Liver (tissue), 9 donors: ENCODE data around the gene ACAD9. TPM values are rescaled to one million over a fixed set of nuclear protein-coding genes. Genes with fewer than 3 reads are reported as not detected.
"Not testable (repeated sequence)": the region's sequence is repeated elsewhere in the genome, so short reads cannot be mapped to it uniquely, and the experiment has no call there.

Experiments
- DNase-seq: peaks from one replicate; pipeline ENCODE4 v3.0.0-alpha.2; 2017; ENCODE audit warnings: low spot score
- H3K27ac ChIP-seq, 2 donors: one replicate each; pipeline ENCODE4 v1.7.0; 2013; ENCODE audit warnings: inconsistent platforms in 2 of 2, low read length in 2 of 2, control low read depth in 1 of 2, low read depth in 1 of 2, mild to moderate bottlenecking in 1 of 2
- H3K27me3 ChIP-seq, 4 donors: one replicate each; pipeline versions ENCODE4 v1.6.1 to v1.7.0; 2013; ENCODE audit warnings: low read length in 3 of 4, inconsistent platforms in 1 of 4, mild to moderate bottlenecking in 1 of 4, moderate library complexity in 1 of 4; ENCODE audit not compliant: control insufficient read depth in 4 of 4, insufficient read depth in 4 of 4
- H3K36me3 ChIP-seq, 4 donors: one replicate each; pipeline versions ENCODE4 v1.6.1 to v1.7.0; 2013; ENCODE audit warnings: low read length in 3 of 4, mild to moderate bottlenecking in 3 of 4, low read depth in 1 of 4, moderate library complexity in 1 of 4; ENCODE audit not compliant: control insufficient read depth in 4 of 4, insufficient read depth in 3 of 4
- H3K4me1 ChIP-seq, 4 donors: one replicate each; pipeline versions ENCODE4 v1.6.1 to v1.7.0; 2013; ENCODE audit warnings: low read length in 3 of 4, mild to moderate bottlenecking in 3 of 4, moderate library complexity in 1 of 4; ENCODE audit not compliant: control insufficient read depth in 4 of 4, insufficient read depth in 4 of 4
- H3K4me3 ChIP-seq, 3 donors: one replicate each; pipeline versions ENCODE4 v1.6.1 to v1.7.0; 2013; ENCODE audit warnings: low read length in 3 of 3, control low read depth in 1 of 3, low read depth in 1 of 3, mild to moderate bottlenecking in 1 of 3
- H3K9ac ChIP-seq, 2 donors: one replicate each; pipeline ENCODE4 v1.7.0; 2013; ENCODE audit warnings: low read length in 2 of 2, mild to moderate bottlenecking in 2 of 2, moderate library complexity in 2 of 2, control low read depth in 1 of 2, low read depth in 1 of 2
- H3K9me3 ChIP-seq, 4 donors: one replicate each; pipeline versions ENCODE4 v1.6.1 to v1.7.0; 2013; ENCODE audit warnings: low read length in 3 of 4; ENCODE audit not compliant: control insufficient read depth in 4 of 4
- ATF3 ChIP-seq: IDR thresholded peaks from 2 replicates; pipeline ENCODE4 v1.6.1; 2016; ENCODE audit warnings: antibody characterized with exemption
- CTCF ChIP-seq: fragments of 150-350 bp; IDR thresholded peaks from 2 replicates; pipeline ENCODE4 v1.5.1; 2017; ENCODE audit warnings: improper control_type of control experiment, low read depth, low read length; ENCODE audit not compliant: missing input control
- EGR1 ChIP-seq, 2 donors: IDR thresholded peaks; 2 replicates each; pipeline ENCODE4 v1.6.1; 2016 to 2018; ENCODE audit warnings: antibody characterized with exemption in 2 of 2, low read depth in 2 of 2
- FOXA1 ChIP-seq: IDR thresholded peaks from 2 replicates; pipeline ENCODE4 v1.6.1; 2016; ENCODE audit warnings: antibody characterized with exemption
- FOXA2 ChIP-seq: IDR thresholded peaks from 2 replicates; pipeline ENCODE4 v1.6.1; 2016; ENCODE audit warnings: antibody characterized with exemption
- GABPA ChIP-seq, 2 donors: IDR thresholded peaks in 1 of 2; conservative IDR thresholded peaks in 1 of 2; 2 replicates each; pipeline ENCODE4 v1.6.1; 2016; ENCODE audit warnings: antibody characterized with exemption in 2 of 2, mild to moderate bottlenecking in 1 of 2, moderate library complexity in 1 of 2
- HNF4A ChIP-seq, 2 donors: conservative IDR thresholded peaks; 2 replicates each; pipeline ENCODE4 v1.6.1; 2016; ENCODE audit warnings: antibody characterized with exemption in 2 of 2, mild to moderate bottlenecking in 2 of 2
- HNF4G ChIP-seq: IDR thresholded peaks from 2 replicates; pipeline ENCODE4 v1.6.1; 2016; ENCODE audit warnings: antibody characterized with exemption
- JUND ChIP-seq, 2 donors: IDR thresholded peaks; 2 replicates each; pipeline ENCODE4 v1.6.1; 2016; ENCODE audit warnings: antibody characterized with exemption in 2 of 2
- MAX ChIP-seq: IDR thresholded peaks from 2 replicates; pipeline ENCODE4 v1.6.1; 2016; ENCODE audit warnings: antibody characterized with exemption
- NR2F2 ChIP-seq: IDR thresholded peaks from 2 replicates; pipeline ENCODE4 v1.6.1; 2016; ENCODE audit warnings: antibody characterized with exemption
- RAD21 ChIP-seq, 2 donors: IDR thresholded peaks; 2 replicates each; pipeline ENCODE4 v1.6.1; 2016; ENCODE audit warnings: antibody characterized with exemption in 2 of 2, mild to moderate bottlenecking in 2 of 2
- REST ChIP-seq: IDR thresholded peaks from 2 replicates; pipeline ENCODE4 v1.6.1; 2016; ENCODE audit warnings: antibody characterized with exemption, mild to moderate bottlenecking
- RXRA ChIP-seq, 2 donors: IDR thresholded peaks; 2 replicates each; pipeline ENCODE4 v1.6.1; 2017 to 2018; ENCODE audit warnings: antibody characterized with exemption in 2 of 2, mild to moderate bottlenecking in 1 of 2
- SP1 ChIP-seq: IDR thresholded peaks from 2 replicates; pipeline ENCODE4 v1.6.1; 2018; ENCODE audit warnings: antibody characterized with exemption, mild to moderate bottlenecking
- TAF1 ChIP-seq: conservative IDR thresholded peaks from 2 replicates; pipeline ENCODE4 v1.6.1; 2016; ENCODE audit warnings: antibody characterized with exemption, mild to moderate bottlenecking
- YY1 ChIP-seq: IDR thresholded peaks from 2 replicates; pipeline ENCODE4 v1.6.1; 2016; ENCODE audit warnings: antibody characterized with exemption, mild to moderate bottlenecking
- ZBTB33 ChIP-seq: IDR thresholded peaks from 2 replicates; pipeline ENCODE4 v1.6.1; 2016; ENCODE audit warnings: antibody characterized with exemption
- WGBS: extraction: QIAGEN DNeasy Blood & Tissue Kit; methylation state at CpG from one replicate; pipeline ENCODE4 v1.1.7; 2013; 5-methylcytosine and 5-hydroxymethylcytosine counted together
- polyA plus RNA-seq, 2 donors: library from polyadenylated mRNA; stranded (reverse) in 1 of 2; unstranded in 1 of 2; fragments of 200-250 nt in 1 of 2; fragments of >200 nt in 1 of 2; fragmentation: Nextera tagmentation in 1 of 2; extraction: Ambion mirVana in 1 of 2; gene quantifications; one replicate each; pipeline versions ENCODE4 v1.2.1 to v1.2.3, GENCODE V29; 2013 to 2015
- total RNA-seq, 2 donors: library from RNA; depleted of rRNA; stranded (reverse); fragments of >200 nt; gene quantifications; one replicate each; pipeline ENCODE4 v1.2.3, GENCODE V29; 2014
- donor health status: healthy.
- donor health status: healthy.
- donor health status: healthy.
- donor health status: healthy.
- donor health status: healthy.

ACAD9 gene
- total and polyA plus RNA-seq, 4 donors, result 18.3 to 35.8 (median 27.2) TPM

GRCh38 chr3:128923576-128923975, 44.2 kb downstream of the ACAD9 start:
- WGBS, result 75% methylated on average over 2 of the region's 2 CpGs
- Histone ChIP-seq H3K9me3 (no peaks in the 10 kb centered on the region), H3K36me3 (no peaks in the 10 kb centered on the region), H3K27ac (no peak overlapping the region), H3K4me1 (peaks cover 0 to 5% (median 4%) of the 10 kb centered on the region in 4 donors), H3K4me3 (no peak overlapping the region), H3K9ac (no peak overlapping the region), H3K27me3 (no peaks in the 10 kb centered on the region)
- no peak for DNase-seq
- TF ChIP-seq RAD21 (IDR thresholded peaks at IDR 0.05) (peak; percentile 22 to 32), HNF4A (conservative IDR thresholded peaks at IDR 0.05) (no peak), CTCF (peak; percentile 9)

GRCh38 chr3:128923986-128924385, 44.6 kb downstream of the ACAD9 start:
- H3K9me3 ChIP-seq, H3K4me3 ChIP-seq, H3K27ac ChIP-seq, DNase-seq, H3K27me3 ChIP-seq, H3K9ac ChIP-seq, H3K36me3 ChIP-seq, H3K4me1 ChIP-seq: not testable (repeated sequence)
- WGBS, result 94% methylated on average over 6 of the region's 6 CpGs

GRCh38 chr3:128929364-128929763, 49.9 kb downstream of the ACAD9 start:
- H3K27ac ChIP-seq, result no peak overlapping the region
- no peaks in the 10 kb centered on the region for H3K9me3 ChIP-seq
- 88% methylated on average over 3 of the region's 3 CpGs for WGBS
- no peak overlapping the region for H3K4me3 ChIP-seq
- H3K36me3 ChIP-seq, result no peaks in the 10 kb centered on the region
- no peak for DNase-seq
- no peak overlapping the region for H3K9ac ChIP-seq
- no peaks in the 10 kb centered on the region for H3K27me3 ChIP-seq
- no peaks in the 10 kb centered on the region for H3K4me1 ChIP-seq
- TF ChIP-seq ATF3, result no peak
- no peak for TF ChIP-seq SP1
- no peak for TF ChIP-seq HNF4A (conservative IDR thresholded peaks at IDR 0.05)
- TF ChIP-seq JUND (IDR thresholded peaks at IDR 0.05), result no peak
- no peak for TF ChIP-seq FOXA2
- no peak for TF ChIP-seq ZBTB33
- TF ChIP-seq TAF1, result no peak
- no peak for TF ChIP-seq RXRA (IDR thresholded peaks at IDR 0.05)
- no peak for TF ChIP-seq YY1
- TF ChIP-seq GABPA (IDR thresholded peaks at IDR 0.05 in 1 of 2, conservative IDR thresholded peaks at IDR 0.05 in 1 of 2), result no peak
- no peak for TF ChIP-seq CTCF
- TF ChIP-seq HNF4G, result no peak
- no peak for TF ChIP-seq NR2F2
- no peak for TF ChIP-seq MAX
- TF ChIP-seq REST, result no peak
- TF ChIP-seq FOXA1, result no peak
- TF ChIP-seq RAD21 (IDR thresholded peaks at IDR 0.05), result no peak
- TF ChIP-seq EGR1 (IDR thresholded peaks at IDR 0.05; ENCODE audit: low read depth in 2 of 2), result no peak
